ENCODE measurements around the gene SPTB.

DNA sequence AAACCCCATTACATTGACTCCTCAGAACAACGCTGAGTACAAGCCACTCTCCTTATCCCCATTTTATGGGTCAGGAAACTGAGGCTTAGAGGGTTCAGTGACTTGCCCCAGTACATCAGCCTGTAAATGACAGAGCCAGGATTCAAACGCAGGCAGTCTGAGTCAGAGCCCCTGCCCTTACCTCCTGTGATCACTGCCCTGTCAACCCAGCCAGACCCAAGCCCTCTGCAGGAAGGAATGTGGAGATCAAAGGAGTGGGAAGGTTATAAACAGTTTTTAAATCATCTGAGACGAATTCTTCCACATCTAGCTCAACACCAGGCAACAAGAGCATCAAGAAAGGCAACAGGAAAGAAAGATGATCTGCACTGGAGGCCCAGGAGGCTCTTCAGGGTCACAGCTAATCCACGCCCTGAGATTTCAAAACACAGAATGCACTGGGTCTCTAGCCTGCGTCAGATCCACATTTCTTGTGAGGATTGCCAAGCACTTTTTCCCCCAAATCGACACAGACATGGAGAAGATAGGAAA, 38.5 kb downstream of the SPTB start:
- TF ChIP-seq, protein P1, sequence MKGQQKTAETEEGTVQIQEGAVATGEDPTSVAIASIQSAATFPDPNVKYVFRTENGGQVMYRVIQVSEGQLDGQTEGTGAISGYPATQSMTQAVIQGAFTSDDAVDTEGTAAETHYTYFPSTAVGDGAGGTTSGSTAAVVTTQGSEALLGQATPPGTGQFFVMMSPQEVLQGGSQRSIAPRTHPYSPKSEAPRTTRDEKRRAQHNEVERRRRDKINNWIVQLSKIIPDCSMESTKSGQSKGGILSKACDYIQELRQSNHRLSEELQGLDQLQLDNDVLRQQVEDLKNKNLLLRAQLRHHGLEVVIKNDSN (CRISPR knock-in tag; IDR thresholded peaks at IDR 0.05), result no peak
- TF ChIP-seq, protein P2, sequence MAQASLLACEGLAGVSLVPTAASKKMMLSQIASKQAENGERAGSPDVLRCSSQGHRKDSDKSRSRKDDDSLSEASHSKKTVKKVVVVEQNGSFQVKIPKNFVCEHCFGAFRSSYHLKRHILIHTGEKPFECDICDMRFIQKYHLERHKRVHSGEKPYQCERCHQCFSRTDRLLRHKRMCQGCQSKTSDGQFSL (CRISPR knock-in tag; IDR thresholded peaks at IDR 0.05), result no peak
- TF ChIP-seq, protein P2 (tag; IDR thresholded peaks at IDR 0.05), result no peak
- TF ChIP-seq MEIS2 (IDR thresholded peaks at IDR 0.05; ENCODE audit: partially characterized antibody) (no peak), SRF (CRISPR knock-in tag; IDR thresholded peaks at IDR 0.05) (no peak), LARP7 (IDR thresholded peaks at IDR 0.05) (no peak), HNRNPUL1 (IDR thresholded peaks at IDR 0.05; ENCODE audit: low read length) (no peak), ZC3H4 (CRISPR knock-in tag; IDR thresholded peaks at IDR 0.05; ENCODE audit: borderline replicate concordance) (no peak), CHD2 (IDR thresholded peaks at IDR 0.05; ENCODE audit: low read depth, low read length) (no peak), FOS (IDR thresholded peaks at IDR 0.05; ENCODE audit: extremely low read depth, insufficient read length) (no peak), TAF7 (tag; IDR thresholded peaks at IDR 0.05) (no peak)
- TF ChIP-seq, protein P3, sequence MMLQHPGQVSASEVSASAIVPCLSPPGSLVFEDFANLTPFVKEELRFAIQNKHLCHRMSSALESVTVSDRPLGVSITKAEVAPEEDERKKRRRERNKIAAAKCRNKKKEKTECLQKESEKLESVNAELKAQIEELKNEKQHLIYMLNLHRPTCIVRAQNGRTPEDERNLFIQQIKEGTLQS (IDR thresholded peaks at IDR 0.05), result 0 out of 2 replicates have a peak, but pooled peaks have one; percentile 13
- TF ChIP-seq, protein P3 (CRISPR knock-in tag; conservative IDR thresholded peaks at IDR 0.05), result no peak

Data from K562 (cell line).